HG03378 (cell line): ENCODE measurements around the gene LDAH.
A peak's percentile ranks its signal among the peaks of the same experiment; 100 is the strongest.
"Not testable (repeated sequence)": the region's sequence is repeated elsewhere in the genome, so short reads cannot be mapped to it uniquely, and the experiment has no call there.

Source experiments
- ATAC-seq: cut with Tn5 transposase; IDR thresholded peaks from one replicate; pipeline ENCODE4 v1.9.1; 2021; ENCODE audit warnings: mild to moderate bottlenecking, moderate library complexity; ENCODE audit not compliant: unreplicated experiment

The LDAH gene

GRCh38 chr2:20724500-20725053 is 98.3 kb downstream of the LDAH start:
- ATAC-seq: no peak

- ATAC-seq: no peak
These were observed 99.4 kb downstream of the LDAH start for GRCh38 chr2:20723543-20723942.

- ATAC-seq: no peak
These were observed 100.2 kb downstream of the LDAH start for GRCh38 chr2:20722592-20723240.

- no peak for ATAC-seq
These were observed 105.3 kb downstream of the LDAH start for GRCh38 chr2:20717641-20718040.

- ATAC-seq: not testable (repeated sequence)
These were observed 106.7 kb downstream of the LDAH start for GRCh38 chr2:20716164-20716563.

- not testable (repeated sequence) for ATAC-seq
These were observed 108.5 kb downstream of the LDAH start for GRCh38 chr2:20714412-20714811.

GRCh38 chr2:20713585-20713984 is 109.3 kb downstream of the LDAH start:
- ATAC-seq: not testable (repeated sequence)

GRCh38 chr2:20711641-20712040 is 111.3 kb downstream of the LDAH start:
- ATAC-seq: not testable (repeated sequence)

- no peak for ATAC-seq
These were observed 115.3 kb downstream of the LDAH start for GRCh38 chr2:20707601-20708000.

- no peak for ATAC-seq
These were observed 116.1 kb downstream of the LDAH start for GRCh38 chr2:20706786-20707185.

- no peak for ATAC-seq
These were observed 116.7 kb downstream of the LDAH start for GRCh38 chr2:20706217-20706616.

- no peak for ATAC-seq
These were observed 118.0 kb downstream of the LDAH start for GRCh38 chr2:20704886-20705285.

GRCh38 chr2:20702563-20702962 is 120.3 kb downstream of the LDAH start:
- no peak for ATAC-seq

GRCh38 chr2:20698916-20699613 is 123.8 kb downstream of the LDAH start:
- peak; percentile 55 for ATAC-seq

- no peak for ATAC-seq
These were observed 125.5 kb downstream of the LDAH start for GRCh38 chr2:20697322-20697934.

GRCh38 chr2:20696366-20696765 is 126.5 kb downstream of the LDAH start:
- no peak for ATAC-seq

- ATAC-seq: no peak
These were observed 129.6 kb downstream of the LDAH start for GRCh38 chr2:20693317-20693716.

- no peak for ATAC-seq
These were observed 130.8 kb downstream of the LDAH start for GRCh38 chr2:20692081-20692480.

- no peak for ATAC-seq
These were observed 131.7 kb downstream of the LDAH start for GRCh38 chr2:20691076-20691734.

GRCh38 chr2:20689428-20690264 is 133.3 kb downstream of the LDAH start:
- ATAC-seq: no peak
